ENCODE results near the gene NAV2. TPM values are rescaled to one million over a fixed set of nuclear protein-coding genes. Genes with fewer than 3 reads are reported as not detected.

NAV2 gene
- total and polyA plus RNA-seq, 2 donors from 2014 or later, result 5.9 to 37.7 TPM

- H3K27me3 ChIP-seq (ENCODE audit: control insufficient read depth, insufficient read depth, low read length), result peaks cover 9% of the 10 kb centered on the region
- peak overlapping the region in 2 of 3 donors; percentile 29 to 43 for H3K9ac ChIP-seq (ENCODE audit: low read length in 3 of 3)
- peaks cover 0 to 5% (median 0%) of the 10 kb centered on the region in 3 donors for H3K9me3 ChIP-seq (ENCODE audit: control insufficient read depth in 2 of 3, insufficient read depth in 1 of 3, low read length in 3 of 3)
- peak; percentile 81 for TF ChIP-seq CTCF (IDR thresholded peaks at IDR 0.05; ENCODE audit: borderline replicate concordance, extremely low read depth, insufficient read depth)
- FAIRE-seq (no peak), DNase-seq (peak; percentile 76 to 86 (median 81))
- H3K27ac ChIP-seq (ENCODE audit: low read depth in 2 of 2, low read length in 2 of 2), result no peak overlapping the region
- peak overlapping the region; percentile 22 to 72 (median 72) for H3K4me3 ChIP-seq (ENCODE audit: low read length in 3 of 3)
- H3K36me3 ChIP-seq (ENCODE audit: control insufficient read depth in 2 of 3, insufficient read depth in 3 of 3, low read length in 3 of 3), result no peaks in the 10 kb centered on the region
- intact Hi-C loops (cut with DNase I), result loop anchor here (10.0 kb wide), 2 partner anchors 187 to 223 kb away; no protein-coding TSS in a partner anchor
- H3K4me1 ChIP-seq (ENCODE audit: control insufficient read depth in 2 of 3, insufficient read depth in 2 of 3, low read depth in 1 of 3, low read length in 3 of 3), result peaks cover 0 to 6% (median 5%) of the 10 kb centered on the region in 3 donors
These were observed 419.4 kb downstream of the NAV2 start for GRCh38 chr11:20131788-20132666.

- Histone ChIP-seq H3K4me1 (ENCODE audit: control insufficient read depth in 2 of 3, insufficient read depth in 2 of 3, low read depth in 1 of 3, low read length in 3 of 3) (peaks cover 0 to 6% (median 5%) of the 10 kb centered on the region in 3 donors), H3K27ac (ENCODE audit: low read depth in 2 of 2, low read length in 2 of 2) (no peak overlapping the region), H3K9me3 (ENCODE audit: control insufficient read depth in 2 of 3, insufficient read depth in 1 of 3, low read length in 3 of 3) (peaks cover 0 to 5% (median 0%) of the 10 kb centered on the region in 3 donors), H3K27me3 (ENCODE audit: control insufficient read depth, insufficient read depth, low read length) (peaks cover 9% of the 10 kb centered on the region), H3K36me3 (ENCODE audit: control insufficient read depth in 2 of 3, insufficient read depth in 3 of 3, low read length in 3 of 3) (no peaks in the 10 kb centered on the region), H3K9ac (ENCODE audit: low read length in 3 of 3) (no peak overlapping the region), H3K4me3 (ENCODE audit: low read length in 3 of 3) (peak overlapping the region in 1 of 3 donors; percentile 72)
- DNase-seq (no peak), FAIRE-seq (no peak)
- intact Hi-C loops (cut with DNase I), result loop anchor here (10.0 kb wide), 2 partner anchors 188 to 222 kb away; no protein-coding TSS in a partner anchor
- no peak for TF ChIP-seq CTCF (IDR thresholded peaks at IDR 0.05; ENCODE audit: borderline replicate concordance, extremely low read depth, insufficient read depth)
These were observed 420.0 kb downstream of the NAV2 start for GRCh38 chr11:20132667-20133039.

GRCh38 chr11:20134991-20135736, 422.5 kb downstream of the NAV2 start:
- Histone ChIP-seq H3K4me1 (ENCODE audit: control insufficient read depth in 2 of 3, insufficient read depth in 2 of 3, low read depth in 1 of 3, low read length in 3 of 3) (peaks cover 0 to 6% (median 5%) of the 10 kb centered on the region in 3 donors), H3K36me3 (ENCODE audit: control insufficient read depth in 2 of 3, insufficient read depth in 3 of 3, low read length in 3 of 3) (no peaks in the 10 kb centered on the region), H3K9ac (ENCODE audit: low read length in 3 of 3) (no peak overlapping the region), H3K27ac (ENCODE audit: low read depth in 2 of 2, low read length in 2 of 2) (no peak overlapping the region), H3K9me3 (ENCODE audit: control insufficient read depth in 2 of 3, insufficient read depth in 1 of 3, low read length in 3 of 3) (peaks cover 0 to 5% (median 0%) of the 10 kb centered on the region in 3 donors), H3K27me3 (ENCODE audit: control insufficient read depth, insufficient read depth, low read length) (peaks cover 11% of the 10 kb centered on the region), H3K4me3 (ENCODE audit: low read length in 3 of 3) (no peak overlapping the region)
- DNase-seq (peak in 2 of 5 donors; percentile 13 to 35), FAIRE-seq (no peak)
- intact Hi-C loops (cut with DNase I), result loop anchor here (10.0 kb wide), 2 partner anchors 190 to 220 kb away; no protein-coding TSS in a partner anchor
- TF ChIP-seq CTCF (IDR thresholded peaks at IDR 0.05; ENCODE audit: borderline replicate concordance, extremely low read depth, insufficient read depth), result no peak

All from kidney (tissue), 14 donors.